Iris pigment epithelial cell (primary cell): ENCODE results near the gene PGM1.

Source experiments
- DNase-seq: peaks from one replicate; pipeline ENCODE4 v3.0.0-alpha.2; 2011; ENCODE audit warnings: low read depth

PGM1 gene

DNA sequence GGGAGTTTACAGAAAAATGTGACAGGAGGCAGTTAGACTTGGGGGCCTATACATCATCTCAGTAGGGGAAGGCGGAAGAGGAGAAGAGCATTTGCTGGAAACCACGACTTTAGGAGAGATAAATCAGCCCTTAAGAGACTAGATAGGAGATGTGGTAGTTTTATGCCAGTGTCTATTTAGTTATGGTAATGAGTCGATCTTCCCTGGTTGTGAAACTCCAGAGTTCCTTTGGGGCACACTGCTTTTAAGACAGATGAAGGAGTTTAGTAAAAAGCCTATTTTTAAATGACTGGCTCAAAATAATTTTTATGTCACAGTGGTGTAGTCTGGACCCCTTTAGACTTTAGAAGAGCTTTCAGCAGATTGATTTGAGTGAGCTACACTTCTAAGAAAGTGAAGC lies 7.8 kb downstream of the PGM1 start:
- DNase-seq: no peak

DNA sequence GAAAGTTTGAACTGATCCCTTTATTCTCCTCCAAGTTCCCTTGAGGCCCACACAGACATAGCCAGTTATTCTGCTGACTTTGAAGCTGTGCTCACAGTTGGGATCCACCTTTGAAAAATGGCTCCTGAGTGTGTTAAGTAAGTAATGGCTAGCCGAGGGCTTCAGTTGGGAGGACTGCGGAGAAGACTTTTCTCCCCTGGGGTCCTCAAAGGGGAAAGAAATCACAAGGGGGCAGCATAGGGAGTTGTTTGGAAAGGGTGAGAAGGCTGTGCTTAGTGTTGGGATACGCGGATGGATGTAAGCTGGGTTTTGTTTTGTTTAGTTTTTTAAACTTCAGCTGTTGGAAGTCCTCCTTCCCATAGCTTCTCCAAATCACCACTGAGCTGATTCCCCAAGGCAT lies 8.3 kb downstream of the PGM1 start:
- DNase-seq: no peak

DNA sequence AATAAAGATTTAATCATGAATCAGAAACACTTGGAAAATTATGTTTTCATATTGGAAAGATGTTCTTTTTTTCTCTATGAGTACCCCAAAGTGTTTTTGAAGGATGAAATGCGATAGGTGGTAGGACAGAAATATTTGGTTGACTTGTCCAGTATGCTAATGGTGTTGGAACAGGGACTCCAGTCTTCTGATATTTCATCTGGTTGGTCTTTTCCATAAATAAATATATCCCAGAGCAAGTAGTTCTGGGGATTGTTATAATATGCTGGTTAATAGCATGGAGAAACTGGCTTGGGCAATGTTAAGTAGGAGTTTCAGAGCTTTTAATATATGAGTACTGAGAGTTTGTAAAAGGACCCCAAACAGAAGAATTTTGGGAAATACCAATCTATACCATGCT lies 8.7 kb downstream of the PGM1 start:
- DNase-seq: no peak

DNA sequence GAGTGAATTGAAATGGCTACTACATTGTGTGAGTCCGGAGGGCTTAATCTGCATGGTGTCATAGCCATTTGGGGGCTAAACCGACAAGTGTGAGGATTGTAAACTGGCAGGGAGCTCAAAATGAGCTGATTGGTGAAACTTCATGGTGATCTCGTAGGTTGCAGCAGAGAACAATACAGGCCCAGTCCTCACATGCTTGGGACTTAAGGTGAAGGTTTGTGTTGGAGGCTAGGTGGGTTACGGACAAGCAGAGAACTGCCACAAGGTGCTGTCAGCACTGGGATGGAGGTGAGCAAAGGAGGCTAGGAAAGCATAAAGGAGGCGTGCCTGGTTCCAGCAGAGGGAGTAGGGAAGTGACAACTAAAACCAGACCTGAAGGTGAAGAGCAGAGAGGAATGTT lies 9.4 kb downstream of the PGM1 start:
- no peak for DNase-seq

DNA sequence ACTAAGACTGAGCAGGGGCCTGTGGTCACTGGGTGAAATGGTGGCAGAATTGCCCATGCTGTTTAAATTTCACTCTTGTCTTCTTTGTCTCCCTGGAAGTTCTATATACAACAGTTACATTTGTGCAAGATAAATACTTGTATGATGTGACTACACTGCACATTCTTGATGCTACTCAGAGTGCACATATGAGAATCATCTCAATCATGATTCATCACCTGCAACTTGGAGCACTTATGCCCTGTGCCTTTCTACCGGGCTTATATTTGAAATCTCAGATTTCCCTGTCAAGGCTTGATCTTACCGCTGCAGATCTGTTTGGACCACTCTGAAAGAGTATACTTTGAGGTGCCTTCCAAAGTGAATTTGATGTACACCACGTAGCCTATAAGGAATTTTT lies 10.6 kb downstream of the PGM1 start:
- DNase-seq: peak; percentile 41

DNA sequence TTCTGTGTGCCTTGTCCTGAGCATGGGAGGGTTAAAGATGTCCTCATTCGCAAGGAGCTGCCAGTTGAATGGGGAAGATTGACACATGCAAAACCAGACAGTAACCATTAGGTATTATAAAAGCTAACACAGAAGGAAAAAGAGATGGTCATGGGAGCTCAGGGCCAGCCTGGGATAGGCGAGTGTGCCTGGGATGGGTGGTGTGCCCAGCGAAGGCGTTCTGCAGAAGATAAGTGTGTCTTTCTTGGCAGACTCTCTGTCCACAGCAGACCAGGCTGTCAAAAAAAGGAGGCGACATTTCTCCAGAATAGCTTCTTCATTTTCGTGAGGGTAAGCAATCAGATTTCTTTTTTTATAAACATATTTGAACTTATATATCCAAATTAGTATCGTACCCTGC lies 14.1 kb downstream of the PGM1 start:
- DNase-seq: no peak

DNA sequence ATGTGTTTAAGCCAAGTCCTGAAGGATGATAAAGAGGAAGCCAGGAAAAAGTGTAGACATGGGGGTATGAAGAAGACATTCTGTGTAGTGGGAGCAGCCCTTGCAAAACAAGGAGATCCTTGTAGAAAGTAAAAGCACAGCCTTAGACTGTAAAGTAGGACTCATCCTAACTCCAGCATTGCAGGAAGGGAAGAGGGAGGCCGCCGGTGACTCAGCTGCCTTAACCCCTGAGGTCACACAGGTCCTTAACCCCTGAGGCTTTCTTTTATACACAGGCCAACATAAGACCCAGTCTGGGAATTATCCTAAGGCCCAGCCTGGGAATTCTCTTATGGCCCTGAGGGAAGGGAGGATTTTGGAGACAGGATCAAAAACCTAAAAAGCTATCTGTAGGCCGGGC lies 18.0 kb downstream of the PGM1 start:
- DNase-seq: no peak

DNA sequence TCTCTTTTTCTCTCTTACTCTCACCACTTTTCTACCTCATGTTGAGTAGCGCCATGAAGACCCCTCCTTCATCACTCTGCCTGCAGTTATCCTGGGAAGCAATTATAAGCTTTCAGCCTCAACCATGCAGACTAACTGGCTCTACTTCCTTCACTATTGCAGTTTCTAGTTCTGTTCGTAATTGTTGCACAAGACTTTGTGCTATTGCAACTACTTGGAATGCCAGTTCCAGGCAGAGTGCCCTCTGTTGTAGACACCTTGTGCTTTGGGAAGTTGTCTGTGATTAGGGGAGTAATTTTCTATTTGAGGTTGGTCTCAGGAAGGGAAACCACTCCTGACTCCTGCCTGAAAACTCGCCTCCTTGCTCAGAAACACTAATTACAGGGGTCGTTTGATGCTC lies 19.4 kb downstream of the PGM1 start:
- DNase-seq: peak; percentile 59

DNA sequence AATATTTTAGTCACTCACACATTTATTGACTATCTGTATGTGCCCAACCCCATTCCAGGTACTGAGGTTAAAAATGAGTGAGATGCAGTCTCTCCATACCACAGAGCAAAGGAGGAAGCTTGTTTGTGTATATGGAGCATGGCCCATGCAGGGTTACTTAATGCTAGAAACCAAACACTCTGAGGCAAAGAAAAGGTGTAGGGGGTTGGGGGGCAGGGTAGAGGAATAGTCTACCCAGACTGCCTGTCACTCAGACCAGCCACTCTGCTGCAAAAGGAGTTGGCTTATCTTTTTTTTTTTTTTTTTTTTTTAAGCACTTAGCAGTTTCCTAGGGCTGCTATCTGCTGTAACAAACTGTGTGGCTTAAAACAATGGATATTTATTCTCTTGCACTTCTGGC lies 19.8 kb downstream of the PGM1 start:
- no peak for DNase-seq

DNA sequence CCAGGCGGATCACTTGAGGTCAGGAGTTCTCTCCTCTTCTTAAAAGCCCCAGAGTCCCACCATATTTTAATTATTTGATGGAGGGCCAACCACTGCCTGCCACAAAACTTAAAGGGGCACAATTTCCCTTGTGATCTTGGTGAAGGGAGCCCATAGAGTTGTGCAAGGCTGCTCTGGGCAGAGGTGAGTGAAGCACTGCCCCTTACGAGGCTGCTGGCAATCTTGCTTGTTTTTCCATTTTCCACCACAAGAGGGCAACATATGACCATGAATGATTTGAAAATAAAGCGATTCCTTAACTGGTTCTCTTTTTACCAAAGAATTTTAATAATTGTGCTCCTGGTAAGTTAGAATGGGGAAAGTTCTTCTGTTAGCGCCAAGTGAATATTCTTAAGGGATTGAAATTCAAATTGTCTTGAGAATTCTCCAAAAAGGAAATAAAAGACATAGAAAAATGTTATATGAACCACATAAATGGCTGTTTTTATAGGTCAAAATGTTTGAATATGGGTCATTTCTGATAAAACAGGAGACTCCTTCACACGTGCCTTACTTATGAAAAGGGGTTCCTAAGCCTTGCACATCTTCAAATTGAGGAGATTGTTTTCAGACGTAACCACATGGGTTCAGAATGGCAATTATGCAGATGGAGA lies 22.7 kb downstream of the PGM1 start:
- peak; percentile 72 for DNase-seq

DNA sequence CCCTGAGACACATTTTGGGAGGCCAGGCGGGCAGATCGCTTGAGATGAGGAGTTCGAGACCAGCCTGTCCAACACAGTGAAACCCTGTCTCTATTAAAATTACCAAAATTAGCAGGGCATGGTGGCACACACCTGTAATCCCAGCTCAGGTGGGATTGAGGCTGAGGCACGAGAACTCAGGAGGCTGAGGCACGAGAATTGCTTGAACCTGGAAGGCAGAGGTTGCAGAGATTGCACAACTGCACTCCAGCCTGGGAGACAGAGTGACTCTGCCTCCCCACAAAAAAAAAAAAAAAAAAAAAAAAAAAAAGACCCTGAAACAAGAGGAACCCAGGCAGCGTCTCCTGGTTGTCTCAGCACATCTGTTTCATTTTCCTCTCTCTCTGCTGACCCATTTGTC lies 24.2 kb downstream of the PGM1 start:
- peak; percentile 30 for DNase-seq

DNA sequence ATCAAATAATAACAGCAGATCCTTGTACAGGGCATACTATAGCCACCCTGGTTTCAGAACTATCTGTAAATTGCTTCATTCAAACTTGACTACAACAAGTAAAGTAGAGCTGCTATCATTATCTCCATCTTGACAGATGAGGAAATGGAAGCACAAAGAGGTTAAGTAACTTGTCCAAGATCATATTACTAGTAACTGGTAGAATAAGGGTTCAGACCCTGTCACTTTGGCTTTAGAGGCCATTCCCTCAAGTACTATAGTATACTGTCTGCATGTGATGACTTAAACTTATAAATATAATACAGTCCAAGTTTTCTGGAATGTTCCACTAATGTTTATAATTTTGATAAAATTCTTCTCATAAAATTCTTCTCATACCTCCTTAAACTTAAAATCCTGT lies 24.8 kb downstream of the PGM1 start:
- DNase-seq: peak; percentile 70

DNA sequence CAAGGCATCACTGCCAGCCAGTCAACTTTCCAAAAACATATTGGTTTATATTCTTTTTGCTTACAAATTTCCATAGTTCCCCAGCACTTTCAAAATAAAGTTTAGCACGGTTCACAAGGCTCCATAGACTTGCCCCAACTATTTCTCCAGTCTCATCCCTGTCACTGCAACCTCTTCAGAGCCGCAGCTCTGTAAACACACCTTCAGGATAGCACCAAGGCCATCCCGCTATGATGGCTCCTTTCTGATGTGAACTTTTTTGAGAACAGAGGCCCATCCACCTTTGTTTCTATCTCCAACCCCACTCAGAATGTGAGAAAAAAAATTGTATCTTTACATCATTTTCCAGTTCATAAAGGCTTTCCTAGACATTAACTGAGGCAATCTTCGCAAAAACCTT lies 26.3 kb downstream of the PGM1 start:
- no peak for DNase-seq

DNA sequence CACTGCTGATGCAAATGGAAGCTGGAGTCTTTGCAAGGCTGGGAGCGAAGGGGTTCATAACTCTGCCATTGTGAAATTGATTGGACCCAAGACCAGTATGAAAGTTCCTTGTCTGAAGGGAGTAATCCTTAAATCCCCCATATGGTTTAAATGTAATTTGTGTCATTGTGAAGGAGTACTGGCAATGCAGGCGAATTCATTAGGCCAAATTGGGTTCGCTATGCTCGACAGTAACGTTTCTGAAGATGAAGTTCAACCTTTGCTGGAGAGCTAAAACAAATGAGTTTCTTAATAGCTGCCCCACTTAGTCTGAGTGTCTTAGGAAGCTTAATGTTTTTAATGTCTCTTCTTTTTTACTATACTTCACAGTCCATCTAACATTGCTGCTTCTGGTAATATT lies 27.5 kb downstream of the PGM1 start:
- DNase-seq: no peak

DNA sequence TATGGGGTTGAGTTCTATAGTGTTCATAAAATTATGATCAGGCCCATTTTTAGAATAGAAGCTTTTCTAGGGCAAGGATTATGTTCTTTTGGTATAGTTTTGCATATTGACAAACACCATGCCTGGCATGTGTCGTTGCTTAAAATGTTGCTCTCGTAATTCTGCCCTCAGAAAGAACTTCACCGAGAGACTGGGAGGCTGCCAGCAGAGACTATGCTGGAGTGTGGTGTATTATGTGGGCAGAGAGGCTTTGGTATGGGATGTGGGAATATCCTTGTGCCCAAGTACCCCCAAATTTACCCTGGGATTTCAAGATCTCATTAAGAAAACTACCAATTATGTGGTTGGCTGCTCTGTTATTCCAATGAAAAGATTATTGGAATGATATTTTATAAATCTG lies 27.9 kb downstream of the PGM1 start:
- DNase-seq: no peak

DNA sequence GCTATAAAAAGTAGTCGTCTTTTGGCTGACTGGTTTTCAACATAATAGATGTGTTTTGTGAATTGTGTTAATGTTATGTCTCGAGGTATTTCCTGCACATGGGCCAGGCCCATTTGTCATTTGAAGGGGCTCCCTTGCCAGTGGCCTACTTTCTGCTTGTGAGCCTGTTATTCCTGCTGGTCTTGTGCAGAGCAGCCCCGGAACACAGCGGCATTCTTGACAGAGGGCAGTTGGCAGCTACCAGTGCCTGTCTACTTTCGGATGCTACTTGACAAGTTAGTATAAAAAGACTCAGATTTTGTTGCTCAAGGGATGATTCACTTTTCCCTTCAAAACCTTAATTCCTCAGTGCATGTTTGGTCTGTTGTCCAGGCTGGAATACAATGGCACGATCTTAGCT lies 28.5 kb downstream of the PGM1 start:
- peak; percentile 61 for DNase-seq

DNA sequence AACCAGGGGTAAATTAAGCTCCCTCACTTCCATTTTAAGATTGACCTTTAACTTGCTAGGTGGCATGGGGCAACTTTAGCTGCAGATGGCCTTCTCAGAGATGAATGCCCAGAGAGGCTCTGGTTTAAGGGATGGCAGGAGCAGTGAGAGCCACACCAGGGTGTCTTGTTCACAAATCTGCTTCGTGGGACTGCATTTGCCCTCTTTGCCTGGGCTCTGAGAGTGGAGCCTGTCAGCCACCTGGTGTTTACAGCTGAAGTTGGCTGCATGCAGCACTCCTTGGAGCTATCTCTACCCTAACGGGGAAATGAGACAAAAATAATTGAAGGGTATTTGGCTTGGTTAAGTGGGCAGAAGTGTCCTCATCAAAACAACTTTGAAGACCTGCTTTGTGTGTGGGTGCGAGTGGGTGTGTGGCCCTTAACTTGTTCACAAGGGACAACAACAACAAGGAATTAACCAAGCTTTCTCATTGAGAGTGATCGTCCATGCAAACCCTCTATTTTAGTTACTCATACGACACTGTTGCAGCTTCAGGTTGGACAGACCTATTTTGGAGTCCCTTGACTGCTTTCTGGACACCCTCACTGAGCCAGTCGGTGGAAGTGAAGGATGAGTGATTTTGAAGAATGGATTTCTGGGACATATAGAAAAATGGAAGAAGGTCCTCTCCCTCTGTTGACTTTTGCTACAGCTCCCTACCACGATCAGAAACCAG lies 29.8 kb downstream of the PGM1 start:
- DNase-seq: no peak

DNA sequence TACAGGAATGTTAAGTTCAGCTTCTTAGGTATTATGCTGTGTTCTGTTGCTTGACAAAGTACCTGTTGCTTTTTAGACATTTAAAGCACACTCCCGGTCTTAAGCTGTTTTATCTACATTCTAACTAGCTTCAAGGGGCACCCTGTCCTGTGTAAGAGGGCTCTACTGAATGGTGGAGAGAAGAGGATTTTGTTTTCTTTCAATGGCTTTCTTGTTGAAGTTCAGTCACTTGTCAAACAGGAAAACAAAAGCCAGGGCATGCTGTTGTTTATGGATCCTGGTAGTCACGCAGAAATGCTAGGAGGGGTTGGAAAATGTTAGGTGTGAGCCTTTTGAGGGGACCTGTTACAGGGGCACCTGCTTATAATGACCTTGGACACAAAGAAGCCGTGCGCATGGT lies 30.7 kb downstream of the PGM1 start:
- DNase-seq: no peak

DNA sequence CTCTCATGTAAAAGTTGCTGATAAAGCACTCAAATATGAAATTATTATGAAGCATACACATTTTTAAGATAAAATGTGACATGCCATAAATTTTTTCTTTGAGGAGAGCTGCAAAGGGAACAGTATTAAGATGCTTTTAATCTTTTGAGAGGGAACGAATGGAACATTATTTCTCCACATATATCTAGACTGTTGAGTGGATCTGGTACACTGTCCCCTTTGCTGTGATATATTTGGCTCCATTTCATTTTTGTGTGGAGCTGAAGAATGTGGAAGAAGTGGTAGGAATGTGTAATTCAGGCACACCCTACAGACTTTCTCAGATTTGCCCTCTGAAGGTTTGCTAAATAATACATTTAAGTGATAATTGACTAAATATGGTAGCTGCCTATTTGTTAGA lies 31.7 kb downstream of the PGM1 start:
- DNase-seq: peak; percentile 58

DNA sequence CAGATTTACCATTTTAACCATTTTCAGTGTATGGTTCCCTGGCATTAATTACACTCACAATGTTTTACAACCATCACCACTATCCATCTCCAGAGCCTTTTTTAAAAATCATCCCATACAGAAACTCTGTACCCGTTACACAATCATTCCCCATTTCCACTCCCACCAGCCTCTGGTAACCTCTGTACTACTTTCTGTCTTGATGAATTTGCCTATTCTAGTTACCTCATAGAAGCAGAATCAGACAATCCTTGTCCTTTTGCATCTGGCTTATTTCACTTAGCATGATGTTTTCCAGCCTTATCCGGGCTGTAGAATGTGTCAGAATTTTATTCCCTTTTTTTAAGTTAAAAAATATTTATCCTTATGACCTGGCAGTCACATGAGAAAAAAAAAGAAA lies 33.0 kb downstream of the PGM1 start:
- DNase-seq: no peak

DNA sequence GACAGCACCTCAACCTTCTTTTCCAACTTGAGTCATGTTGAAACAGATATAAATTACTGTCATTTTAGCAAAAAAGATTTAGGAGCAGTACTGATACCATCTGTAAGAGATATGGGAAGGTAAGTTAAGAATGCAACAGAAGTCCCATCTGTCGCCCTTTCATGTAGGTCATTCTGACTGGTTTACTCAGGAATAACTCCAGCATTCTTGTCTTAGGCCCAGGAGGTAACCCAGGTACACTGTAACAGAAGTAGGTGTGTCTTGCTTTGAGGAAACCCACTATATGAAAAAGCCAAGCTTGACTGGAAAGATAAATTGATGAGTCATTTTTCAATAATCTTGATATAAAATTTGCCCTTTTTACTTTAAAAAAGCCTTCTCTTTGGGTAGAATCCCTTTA lies 35.4 kb downstream of the PGM1 start:
- DNase-seq: no peak

DNA sequence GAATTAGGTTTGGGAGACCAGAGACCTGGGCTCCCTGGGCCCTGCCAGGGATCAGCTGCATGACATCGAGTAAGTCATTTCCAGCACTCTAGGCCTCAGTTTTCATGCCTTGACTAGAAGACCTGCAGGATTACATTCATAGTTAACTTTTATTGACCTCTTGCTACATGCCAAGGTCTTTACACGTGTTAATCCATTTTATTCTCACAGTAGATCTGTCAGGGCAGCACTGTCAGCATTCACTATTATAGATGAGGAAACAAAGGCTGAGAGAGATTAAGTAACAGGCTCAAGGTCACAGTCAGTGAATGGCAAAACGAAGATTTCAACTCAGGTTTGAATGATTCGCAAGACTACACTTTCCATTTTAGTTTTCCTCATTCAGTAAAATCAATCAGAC lies 37.0 kb downstream of the PGM1 start:
- no peak for DNase-seq

DNA sequence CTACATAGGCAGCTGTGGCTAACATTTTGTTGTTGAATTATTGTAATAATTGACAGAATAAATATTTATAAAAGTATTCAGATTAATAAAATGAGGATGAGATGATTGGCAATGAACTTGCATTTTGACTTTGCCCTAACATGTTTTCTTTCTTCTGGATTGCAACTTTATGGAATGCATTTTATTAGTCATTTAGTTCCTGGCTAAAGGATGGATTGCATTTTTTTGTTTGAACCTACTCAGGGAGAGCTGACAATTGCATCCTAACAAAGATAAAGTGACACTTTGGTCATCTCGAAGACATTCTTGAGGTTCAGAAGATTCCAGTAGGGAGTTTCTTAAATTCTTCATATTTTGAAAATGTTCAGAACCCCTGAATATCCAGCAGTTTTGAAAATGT lies 37.5 kb downstream of the PGM1 start:
- DNase-seq: no peak

DNA sequence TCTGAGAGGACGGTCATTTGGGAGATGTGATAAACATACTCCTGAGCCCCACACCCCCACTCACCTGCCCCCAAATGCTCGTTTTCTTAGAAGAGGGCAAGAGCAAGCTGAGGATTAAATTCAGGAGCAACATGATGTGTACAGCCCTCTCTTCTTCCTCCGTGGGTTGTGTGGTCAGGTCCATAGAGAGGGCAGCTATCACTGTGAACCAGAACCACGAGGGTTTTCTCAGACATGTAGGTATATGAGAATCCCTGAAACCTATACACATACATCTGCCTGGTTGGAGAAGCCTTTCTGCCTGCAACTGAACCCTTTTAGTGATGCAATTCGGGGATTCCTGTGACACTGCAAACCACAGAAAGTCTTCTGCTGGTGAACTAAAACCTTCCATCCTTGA lies 38.9 kb downstream of the PGM1 start:
- no peak for DNase-seq
